ENCODE results near the gene FGFBP2.
"Not testable (repeated sequence)": the region's sequence is repeated elsewhere in the genome, so short reads cannot be mapped to it uniquely, and the experiment has no call there.

Gene FGFBP2

DNA sequence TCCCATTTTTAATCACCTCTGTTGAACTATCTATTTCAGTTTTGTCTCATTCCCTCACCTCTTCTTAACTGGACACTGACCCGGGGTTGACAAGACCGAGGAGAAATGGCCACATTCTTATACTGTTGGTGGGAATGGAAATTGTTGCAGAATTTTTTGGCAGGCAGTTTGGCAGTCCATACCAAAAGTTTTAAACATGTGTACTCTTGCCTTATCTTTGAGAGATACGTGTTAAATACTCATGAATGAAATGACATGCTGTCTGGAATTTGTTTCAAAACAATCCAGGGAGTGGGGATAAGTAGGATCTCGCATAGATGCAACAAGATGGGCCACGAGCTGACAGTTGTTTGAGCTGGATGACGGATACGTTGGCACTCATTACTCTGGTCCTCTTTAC lies 36.5 kb downstream of the FGFBP2 start:
- peak; percentile 70 for DNase-seq (ENCODE audit: low read depth)
- TF ChIP-seq, protein P1, sequence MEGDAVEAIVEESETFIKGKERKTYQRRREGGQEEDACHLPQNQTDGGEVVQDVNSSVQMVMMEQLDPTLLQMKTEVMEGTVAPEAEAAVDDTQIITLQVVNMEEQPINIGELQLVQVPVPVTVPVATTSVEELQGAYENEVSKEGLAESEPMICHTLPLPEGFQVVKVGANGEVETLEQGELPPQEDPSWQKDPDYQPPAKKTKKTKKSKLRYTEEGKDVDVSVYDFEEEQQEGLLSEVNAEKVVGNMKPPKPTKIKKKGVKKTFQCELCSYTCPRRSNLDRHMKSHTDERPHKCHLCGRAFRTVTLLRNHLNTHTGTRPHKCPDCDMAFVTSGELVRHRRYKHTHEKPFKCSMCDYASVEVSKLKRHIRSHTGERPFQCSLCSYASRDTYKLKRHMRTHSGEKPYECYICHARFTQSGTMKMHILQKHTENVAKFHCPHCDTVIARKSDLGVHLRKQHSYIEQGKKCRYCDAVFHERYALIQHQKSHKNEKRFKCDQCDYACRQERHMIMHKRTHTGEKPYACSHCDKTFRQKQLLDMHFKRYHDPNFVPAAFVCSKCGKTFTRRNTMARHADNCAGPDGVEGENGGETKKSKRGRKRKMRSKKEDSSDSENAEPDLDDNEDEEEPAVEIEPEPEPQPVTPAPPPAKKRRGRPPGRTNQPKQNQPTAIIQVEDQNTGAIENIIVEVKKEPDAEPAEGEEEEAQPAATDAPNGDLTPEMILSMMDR (IDR thresholded peaks at IDR 0.05; ENCODE audit: insufficient read depth, low read depth, low read length, missing control alignments): no peak

DNA sequence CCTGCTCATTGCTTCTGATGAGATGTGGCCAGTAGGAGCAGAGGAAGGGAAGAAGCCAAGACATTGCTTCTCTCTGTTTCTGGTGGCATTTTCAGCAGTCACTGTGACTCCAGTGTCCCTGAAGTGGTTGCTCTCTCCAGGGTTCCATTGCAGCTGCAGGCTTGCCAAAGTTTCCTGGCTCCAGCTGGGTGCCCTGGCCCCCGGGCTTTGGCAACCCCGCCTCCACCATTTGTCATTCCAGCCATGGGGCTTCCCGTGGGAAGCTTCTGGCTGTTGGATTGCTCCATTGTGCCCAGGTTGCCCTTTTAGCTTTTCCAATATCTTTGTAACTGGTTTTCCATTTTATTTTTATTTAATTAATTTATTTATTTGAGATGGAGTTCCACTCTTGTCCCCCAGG lies 37.1 kb downstream of the FGFBP2 start:
- TF ChIP-seq, protein P1 (IDR thresholded peaks at IDR 0.05; ENCODE audit: insufficient read depth, low read depth, low read length, missing control alignments): no peak
- no peak overlapping the region for H3K4me3 ChIP-seq (ENCODE audit: low read length)
- no peak for DNase-seq (ENCODE audit: low read depth)

More for the DNA sequence above, 36.5 kb downstream of the FGFBP2 start:
- H3K4me3 ChIP-seq (ENCODE audit: low read length): no peak overlapping the region

DNA sequence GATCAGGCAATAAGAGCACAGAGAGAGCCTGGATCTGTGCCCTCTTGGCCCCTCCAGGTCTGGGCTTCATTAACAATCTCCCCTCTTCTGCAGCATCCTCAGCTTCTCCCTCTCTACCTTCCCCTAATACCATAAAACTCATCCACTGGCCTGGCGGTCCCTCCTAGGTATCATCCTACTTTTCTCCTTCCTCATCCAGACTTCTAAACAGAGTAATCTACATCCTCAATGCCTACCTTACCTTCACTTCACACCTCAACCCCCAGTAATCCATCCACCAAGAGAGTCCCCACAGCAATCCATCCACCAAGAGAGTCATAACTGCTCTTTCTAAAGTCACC lies 41.4 kb downstream of the FGFBP2 start:
- no peak for DNase-seq (ENCODE audit: low read depth)
- no peak overlapping the region for H3K4me3 ChIP-seq (ENCODE audit: low read length)
- TF ChIP-seq, protein P1 (IDR thresholded peaks at IDR 0.05; ENCODE audit: insufficient read depth, low read depth, low read length, missing control alignments): no peak

DNA sequence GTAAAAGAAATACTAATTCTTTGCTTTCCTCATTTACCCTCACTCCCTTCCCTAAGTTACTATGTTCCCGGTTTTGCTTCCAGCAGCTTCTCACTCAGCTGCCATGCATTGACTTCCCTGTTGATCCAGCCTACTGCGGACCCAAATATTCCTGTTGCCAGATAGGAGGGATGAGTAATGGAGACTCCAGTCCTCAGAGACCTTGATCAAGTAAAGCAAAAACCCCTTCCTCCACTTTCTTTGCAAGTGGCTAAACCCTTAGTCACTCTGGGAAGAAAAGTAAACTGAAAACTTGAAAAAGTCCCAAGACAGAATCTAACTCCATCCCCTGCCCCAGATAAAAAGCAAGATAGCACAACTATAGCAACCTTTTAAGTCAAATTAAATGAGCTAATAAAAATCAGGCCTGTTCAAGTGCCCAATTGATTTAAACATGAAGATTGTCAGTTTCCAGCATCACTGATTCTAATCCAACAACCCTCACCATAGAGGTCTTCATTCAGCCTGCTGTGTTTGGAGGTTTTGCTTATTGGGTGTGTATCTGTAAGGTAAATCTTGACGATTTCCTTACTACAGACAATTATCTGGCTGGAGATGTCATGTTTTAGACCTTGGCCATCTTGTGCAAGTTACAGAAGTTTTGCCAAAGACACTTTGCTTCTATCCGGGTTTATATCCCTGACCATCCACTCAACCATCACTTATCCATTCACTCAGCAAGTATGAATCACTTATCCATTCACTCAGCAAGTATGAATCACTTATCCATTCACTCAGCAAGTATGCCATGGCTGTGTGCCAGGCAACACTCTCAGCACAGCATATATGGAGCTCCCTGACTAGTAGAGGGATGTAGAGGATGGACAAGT lies 42.0 kb downstream of the FGFBP2 start:
- DNase-seq (ENCODE audit: low read depth): peak; percentile 99
- TF ChIP-seq, protein P1 (IDR thresholded peaks at IDR 0.05; ENCODE audit: insufficient read depth, low read depth, low read length, missing control alignments): no peak
- H3K4me3 ChIP-seq (ENCODE audit: low read length): no peak overlapping the region

DNA sequence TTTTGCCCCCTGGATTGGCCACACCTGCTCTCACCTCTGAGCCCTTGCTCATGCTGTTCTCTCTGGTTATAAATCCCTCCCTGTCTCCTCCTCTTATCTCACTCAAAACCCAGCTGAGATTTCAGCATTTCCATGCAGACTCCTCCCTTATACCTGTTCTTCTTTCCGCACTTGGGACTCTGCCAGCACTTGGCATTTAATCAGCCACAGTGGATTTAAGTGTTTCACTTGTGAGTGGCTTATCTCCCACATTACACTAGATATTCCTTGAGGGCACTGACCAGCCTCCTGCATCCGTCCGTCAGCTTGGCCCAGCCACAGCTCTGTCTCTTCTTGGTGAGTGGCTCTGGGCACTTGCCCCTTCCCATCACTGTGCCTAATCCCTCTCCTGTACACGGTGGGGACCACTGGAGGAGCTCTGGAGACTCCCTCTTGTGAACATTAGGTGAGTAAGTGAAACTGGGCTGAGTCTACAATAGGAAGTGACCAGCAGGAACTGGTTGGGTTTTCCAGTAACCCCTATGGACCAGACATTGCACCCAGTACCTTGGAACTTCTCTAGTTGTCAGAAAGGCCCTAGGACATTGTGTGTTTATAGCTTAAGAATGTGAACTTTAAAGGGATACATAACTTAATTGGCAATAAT lies 44.4 kb downstream of the FGFBP2 start:
- TF ChIP-seq, protein P1 (IDR thresholded peaks at IDR 0.05; ENCODE audit: insufficient read depth, low read depth, low read length, missing control alignments): no peak
- H3K4me3 ChIP-seq (ENCODE audit: low read length): no peak overlapping the region
- peak; percentile 83 for DNase-seq (ENCODE audit: low read depth)

DNA sequence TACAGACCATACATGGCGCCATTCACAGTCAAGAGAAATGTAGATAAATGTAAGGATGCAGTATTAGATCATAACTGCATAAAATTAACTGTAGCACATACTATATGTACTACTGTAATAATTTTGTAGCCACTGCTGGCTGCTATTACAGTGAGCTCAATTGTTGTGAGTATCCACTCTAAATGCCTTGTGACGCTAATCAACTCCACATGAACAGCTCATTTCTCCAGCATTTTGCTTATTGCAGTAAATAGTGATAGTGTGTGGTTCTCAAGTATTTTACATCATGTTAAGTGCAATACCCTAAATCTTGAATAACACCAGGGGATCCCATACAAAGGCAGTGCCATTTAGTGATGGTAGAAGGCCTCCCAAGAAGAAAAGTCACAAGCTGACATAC lies 45.7 kb downstream of the FGFBP2 start:
- TF ChIP-seq, protein P1 (IDR thresholded peaks at IDR 0.05; ENCODE audit: insufficient read depth, low read depth, low read length, missing control alignments): no peak
- DNase-seq (ENCODE audit: low read depth): no peak
- no peak overlapping the region for H3K4me3 ChIP-seq (ENCODE audit: low read length)

DNA sequence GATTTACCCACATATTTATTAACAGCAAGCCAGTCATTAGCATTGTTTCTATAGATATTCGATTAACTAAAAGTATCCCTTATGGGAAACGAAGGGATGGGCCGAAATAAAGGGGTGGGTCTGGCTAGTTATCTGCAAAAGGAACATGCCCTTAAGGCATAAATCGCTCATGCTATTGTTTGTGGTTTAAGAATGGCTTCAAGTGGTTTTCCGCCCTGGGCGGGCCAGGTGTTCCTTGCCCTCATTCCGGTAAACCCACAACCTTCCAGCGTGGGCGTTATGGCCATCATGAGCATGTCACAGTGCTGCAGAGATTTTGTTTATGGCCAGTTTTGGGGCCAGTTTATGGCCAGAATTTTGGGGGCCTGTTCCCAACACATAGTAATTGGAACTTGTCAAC lies 46.6 kb downstream of the FGFBP2 start:
- not testable (repeated sequence) for H3K4me3 ChIP-seq (ENCODE audit: low read length)
- peak; percentile 54 for DNase-seq (ENCODE audit: low read depth)

Measured in epithelial cell of esophagus (primary cell).